GM10847 (cell line): ENCODE results near the gene CRHBP.

Experiments used
- POLR2A ChIP-seq: IDR thresholded peaks from 2 replicates; pipeline ENCODE4 v1.6.1; 2011; ENCODE audit not compliant: insufficient read length; ENCODE audit errors: extremely low read depth

Gene CRHBP

DNA sequence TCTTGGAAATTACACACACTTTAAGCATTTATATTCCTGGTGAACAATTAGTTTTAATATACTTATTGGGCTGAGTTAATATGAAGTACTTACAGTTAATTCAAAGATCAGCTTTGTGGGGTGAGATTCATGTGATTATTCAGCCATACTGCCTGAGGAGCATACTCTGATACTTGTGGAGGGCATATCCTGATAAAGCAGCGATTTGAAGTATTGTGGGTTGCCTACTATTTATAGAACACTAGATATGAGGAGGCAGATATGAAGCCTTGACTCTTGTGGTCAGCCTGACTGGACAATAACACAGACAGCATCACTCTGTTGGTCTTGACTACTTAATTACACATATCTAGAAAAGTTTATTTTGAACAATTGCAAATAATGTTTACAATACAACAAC, 50.4 kb downstream of the CRHBP start:
- no peak for TF ChIP-seq POLR2A

DNA sequence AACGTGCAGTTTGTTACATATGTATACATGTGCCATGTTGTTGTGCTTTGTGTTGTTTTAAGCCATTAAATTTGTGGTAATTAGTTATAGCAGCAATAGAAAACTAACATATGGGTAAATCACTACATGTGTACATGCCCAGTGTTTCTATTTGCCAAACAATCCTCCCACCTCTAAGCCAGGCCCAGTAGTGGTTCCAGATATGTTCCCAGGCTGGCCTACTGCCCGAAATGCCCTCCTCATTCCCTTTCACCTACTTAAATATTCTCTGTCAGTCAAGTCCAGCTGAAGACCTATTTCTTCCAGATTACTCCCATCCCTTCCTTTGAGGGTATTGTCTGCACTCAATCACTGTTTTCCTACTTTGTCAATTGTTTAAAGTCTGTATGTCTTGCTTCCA, 53.3 kb downstream of the CRHBP start:
- TF ChIP-seq POLR2A: no peak

- no peak for TF ChIP-seq POLR2A
Observed at GRCh38 chr5:77008413-77008812, 55.6 kb downstream of the CRHBP start.

DNA sequence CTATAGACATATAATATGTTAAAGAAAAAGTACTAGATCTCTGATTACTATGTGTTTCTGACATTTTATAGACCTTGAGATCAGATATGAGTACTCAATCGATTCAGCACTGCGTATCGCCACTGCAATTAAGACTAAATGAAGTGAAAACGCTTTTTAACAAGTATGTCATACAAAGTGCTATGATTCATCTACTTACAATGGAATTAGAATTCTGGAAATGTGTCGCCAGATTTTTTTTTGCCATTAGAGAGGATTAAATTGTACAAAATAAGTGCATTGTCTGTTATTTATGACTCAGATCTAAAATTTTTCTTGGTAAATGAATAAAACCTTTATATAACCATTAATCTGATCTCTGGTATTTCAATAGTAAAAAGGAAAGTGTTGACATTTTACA, 57.4 kb downstream of the CRHBP start:
- TF ChIP-seq POLR2A: no peak

- no peak for TF ChIP-seq POLR2A
Observed at GRCh38 chr5:77011498-77011897, 58.7 kb downstream of the CRHBP start.

- TF ChIP-seq POLR2A: no peak
Observed at GRCh38 chr5:77012601-77013000, 59.8 kb downstream of the CRHBP start.

DNA sequence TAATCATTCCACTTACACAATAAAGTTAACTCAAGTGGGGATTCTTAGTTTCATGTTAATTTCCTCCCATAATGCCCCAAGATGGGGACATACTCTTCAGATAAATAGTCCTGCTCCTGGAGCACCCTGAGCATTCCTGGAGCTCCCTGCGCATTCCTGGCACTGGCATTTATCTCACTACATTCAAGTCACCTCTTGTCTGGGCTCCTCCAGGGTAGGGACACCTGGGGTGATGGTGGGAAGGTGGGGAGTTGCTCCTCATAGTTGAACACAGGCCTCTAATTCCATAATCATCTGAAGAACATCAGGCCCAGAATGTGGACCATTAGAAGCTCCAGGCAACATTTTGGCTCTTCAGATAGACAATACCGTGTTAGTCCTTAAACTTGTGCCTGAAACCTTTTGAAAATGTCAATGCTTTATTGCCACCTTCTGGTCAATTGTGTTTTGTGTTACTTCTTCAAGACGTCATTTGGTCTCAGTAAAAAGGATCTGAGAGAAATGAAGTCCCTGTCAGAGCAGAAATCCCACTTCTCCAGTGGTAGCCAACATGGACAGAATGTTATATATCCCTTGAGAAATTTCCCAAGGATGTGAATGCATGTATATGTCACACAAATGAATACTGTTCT, 63.2 kb downstream of the CRHBP start:
- TF ChIP-seq POLR2A: no peak

GRCh38 chr5:77016962-77017361, 64.1 kb downstream of the CRHBP start:
- TF ChIP-seq POLR2A: no peak

GRCh38 chr5:77017668-77018067, 64.8 kb downstream of the CRHBP start:
- no peak for TF ChIP-seq POLR2A
